ENCODE data around the gene SELE. TPM values are rescaled to one million over a fixed set of nuclear protein-coding genes. Genes with fewer than 3 reads are reported as not detected.
"Not testable (repeated sequence)": the region's sequence is repeated elsewhere in the genome, so short reads cannot be mapped to it uniquely, and the experiment has no call there.

Gene SELE
- total RNA-seq, 1 experiment from 2014 or later: not detected

DNA sequence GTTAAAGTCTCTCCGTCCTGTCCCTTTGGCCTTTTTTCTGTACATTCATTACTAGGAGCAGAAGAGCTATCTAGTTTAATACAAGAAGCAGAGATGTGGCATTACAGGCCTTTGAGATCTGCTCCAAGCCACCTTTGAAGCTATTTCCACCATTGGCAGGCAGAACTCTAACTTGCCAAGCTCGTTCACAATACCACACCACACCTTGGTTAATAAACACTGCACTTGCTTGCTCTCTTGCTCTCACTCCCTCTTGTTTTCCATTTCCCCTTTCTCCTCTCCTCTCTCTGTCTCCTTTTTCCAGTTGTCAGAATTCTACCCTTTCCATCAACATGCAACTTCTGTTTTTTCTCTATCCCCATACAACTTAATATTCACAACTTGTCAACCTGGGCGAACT, 7.0 kb downstream of the SELE start:
- DNase-seq (ENCODE audit: low spot score): no peak
- in situ Hi-C loops (cut with HindIII; ENCODE audit: low sequenced_read_pairs): no loop called here

DNA sequence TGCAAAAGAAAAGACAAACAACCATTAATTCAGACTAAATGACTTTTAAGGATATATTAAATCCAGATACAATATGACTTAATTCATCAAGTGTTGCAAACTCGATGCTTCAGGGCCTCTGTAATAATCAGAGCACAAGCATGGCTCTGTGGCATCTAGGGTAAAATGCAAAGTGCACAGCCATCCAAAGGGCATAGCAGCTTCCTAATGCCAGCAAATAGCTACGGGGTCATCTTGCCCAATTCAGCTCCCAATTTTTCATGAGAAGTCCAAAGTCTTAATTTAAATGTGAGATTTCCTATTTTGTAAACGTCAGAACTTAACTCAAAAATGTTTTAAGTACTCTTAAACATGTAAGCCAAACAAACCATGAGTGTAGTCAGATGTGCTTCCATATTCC, 7.9 kb downstream of the SELE start:
- in situ Hi-C loops (cut with HindIII; ENCODE audit: low sequenced_read_pairs): no loop called here

DNA sequence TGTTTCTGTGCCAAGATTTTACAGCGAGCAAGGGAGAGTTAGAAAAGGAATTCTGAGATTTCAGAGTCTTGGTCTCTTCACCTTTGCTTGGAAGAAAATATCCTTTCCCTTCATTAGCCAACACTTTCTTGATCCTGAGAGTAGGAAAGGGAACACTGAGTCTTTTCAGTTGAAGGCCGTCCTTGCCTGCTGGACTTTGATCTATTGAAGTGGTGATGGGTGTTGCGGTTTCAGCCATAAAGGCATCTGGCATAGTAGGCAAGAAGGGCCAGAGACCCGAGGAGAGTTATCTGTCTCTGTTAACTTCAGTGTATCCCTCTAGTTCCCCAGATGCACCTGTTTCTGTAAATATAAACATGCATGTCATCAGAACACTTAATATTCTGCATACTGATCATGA, 9.7 kb downstream of the SELE start:
- in situ Hi-C loops (cut with HindIII; ENCODE audit: low sequenced_read_pairs): no loop called here
- DNase-seq (ENCODE audit: low spot score): no peak

More for the DNA sequence above, 7.9 kb downstream of the SELE start:
- DNase-seq (ENCODE audit: low spot score): no peak

DNA sequence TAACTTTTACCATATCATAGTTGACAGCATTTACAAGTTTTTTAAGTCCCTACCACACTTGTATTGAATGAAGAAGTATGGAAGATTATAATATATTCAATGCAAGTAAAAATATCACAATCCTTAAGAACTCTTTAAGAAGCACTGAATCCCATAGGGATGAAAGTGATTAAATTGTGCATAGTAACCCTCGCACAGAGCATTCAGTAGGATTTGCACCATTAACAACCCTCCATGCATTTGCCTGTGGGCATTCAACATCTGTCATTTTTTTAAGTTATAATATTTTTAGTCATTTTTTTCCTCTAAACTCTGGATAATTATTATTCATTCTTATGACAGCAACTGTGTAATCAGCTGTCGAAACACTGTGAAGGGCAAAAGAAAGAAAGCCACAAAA, 10.1 kb downstream of the SELE start:
- in situ Hi-C loops (cut with HindIII; ENCODE audit: low sequenced_read_pairs): no loop called here

DNA sequence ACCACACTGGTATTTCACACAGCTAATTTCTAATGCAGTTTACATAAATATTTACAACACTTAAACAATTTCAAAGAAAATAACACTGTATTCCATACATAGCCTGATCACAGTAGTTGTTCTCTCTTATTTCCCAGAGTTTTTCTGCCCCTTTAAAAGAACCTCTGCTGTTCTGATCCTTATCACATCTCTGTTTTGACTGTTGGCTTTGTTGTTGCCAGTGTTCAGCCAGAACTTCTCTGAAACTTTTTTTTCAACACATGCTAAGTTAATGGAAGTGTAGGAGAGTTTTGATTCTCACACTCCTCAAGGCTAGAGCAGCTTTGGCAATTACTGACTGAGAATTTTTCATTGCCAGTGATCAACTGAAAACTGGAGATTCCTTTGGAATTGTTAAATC, 11.1 kb downstream of the SELE start:
- no peak for DNase-seq (ENCODE audit: low spot score)
- in situ Hi-C loops (cut with HindIII; ENCODE audit: low sequenced_read_pairs): no loop called here

More for the DNA sequence above, 10.1 kb downstream of the SELE start:
- DNase-seq (ENCODE audit: low spot score): no peak

DNA sequence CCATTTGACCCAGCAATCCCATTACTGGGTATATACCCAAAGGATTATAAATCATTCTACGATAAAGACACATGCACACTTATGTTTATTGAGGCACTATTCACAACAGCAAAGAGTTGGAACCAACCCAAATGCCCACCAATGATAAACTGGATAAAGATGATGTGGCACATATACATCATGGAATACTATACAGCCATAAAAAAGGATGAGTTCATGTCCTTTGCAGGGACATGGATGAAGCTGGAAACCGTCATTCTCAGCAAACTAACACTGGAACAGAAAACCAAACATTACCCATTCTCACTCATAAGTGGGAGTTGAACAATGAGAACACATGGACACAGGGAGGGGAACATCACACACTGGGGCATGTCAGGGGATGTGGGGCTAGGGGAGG, 18.8 kb downstream of the SELE start:
- DNase-seq (ENCODE audit: low spot score); in situ Hi-C loops (cut with HindIII; ENCODE audit: low sequenced_read_pairs): not testable (repeated sequence)

DNA sequence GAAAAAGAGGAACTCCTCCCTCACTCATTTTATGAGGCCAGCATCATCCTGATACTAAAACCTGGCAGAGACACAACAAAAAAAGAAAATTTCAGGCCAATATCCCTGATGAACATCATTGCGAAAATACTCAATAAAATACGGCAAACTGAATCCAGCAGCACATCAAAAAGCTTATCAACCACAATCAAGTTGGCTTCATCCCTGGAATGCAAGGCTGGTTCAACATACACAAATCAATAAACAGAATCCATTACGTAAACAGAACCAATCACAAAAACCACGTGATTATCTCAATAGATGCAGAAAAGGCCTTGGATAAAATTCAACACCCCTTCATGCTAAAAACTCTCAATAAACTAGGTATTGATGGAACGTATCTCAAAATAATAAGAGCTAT, 20.8 kb downstream of the SELE start:
- DNase-seq (ENCODE audit: low spot score); in situ Hi-C loops (cut with HindIII; ENCODE audit: low sequenced_read_pairs): not testable (repeated sequence)

DNA sequence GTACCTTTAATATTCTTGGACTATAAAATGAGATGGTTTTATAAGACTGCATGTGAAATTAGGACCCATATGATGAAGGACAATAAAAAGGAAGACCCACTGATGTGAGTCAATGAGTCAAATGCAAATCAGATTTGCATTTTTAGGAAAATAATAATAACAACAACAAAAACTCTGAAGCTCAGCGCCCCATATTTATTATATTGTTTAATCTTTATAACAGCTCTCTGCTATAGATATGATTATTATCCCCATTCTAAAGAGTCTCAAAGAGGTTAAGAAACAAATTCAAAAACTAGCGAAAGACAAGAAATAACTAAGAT, 21.6 kb downstream of the SELE start:
- no peak for DNase-seq (ENCODE audit: low spot score)
- in situ Hi-C loops (cut with HindIII; ENCODE audit: low sequenced_read_pairs): no loop called here

GRCh38 chr1:169711469-169712308, 22.2 kb downstream of the SELE start, which contains the start of gene SELL:
TSS of gene SELL (minus strand) at chr1:169711620. CDS start at chr1:169711498, 122 bp downstream.
- in situ Hi-C loops (cut with HindIII; ENCODE audit: low sequenced_read_pairs): no loop called here
- DNase-seq (ENCODE audit: low spot score): peak; percentile 38

GRCh38 chr1:169708647-169709046, 25.2 kb downstream of the SELE start:
- in situ Hi-C loops (cut with HindIII; ENCODE audit: low sequenced_read_pairs): no loop called here
- DNase-seq (ENCODE audit: low spot score): no peak

GRCh38 chr1:169707912-169708604, 25.8 kb downstream of the SELE start:
- in situ Hi-C loops (cut with HindIII; ENCODE audit: low sequenced_read_pairs): no loop called here
- DNase-seq (ENCODE audit: low spot score): no peak

- in situ Hi-C loops (cut with HindIII; ENCODE audit: low sequenced_read_pairs): no loop called here
Observed at GRCh38 chr1:169704797-169705196, 29.1 kb downstream of the SELE start.

DNA sequence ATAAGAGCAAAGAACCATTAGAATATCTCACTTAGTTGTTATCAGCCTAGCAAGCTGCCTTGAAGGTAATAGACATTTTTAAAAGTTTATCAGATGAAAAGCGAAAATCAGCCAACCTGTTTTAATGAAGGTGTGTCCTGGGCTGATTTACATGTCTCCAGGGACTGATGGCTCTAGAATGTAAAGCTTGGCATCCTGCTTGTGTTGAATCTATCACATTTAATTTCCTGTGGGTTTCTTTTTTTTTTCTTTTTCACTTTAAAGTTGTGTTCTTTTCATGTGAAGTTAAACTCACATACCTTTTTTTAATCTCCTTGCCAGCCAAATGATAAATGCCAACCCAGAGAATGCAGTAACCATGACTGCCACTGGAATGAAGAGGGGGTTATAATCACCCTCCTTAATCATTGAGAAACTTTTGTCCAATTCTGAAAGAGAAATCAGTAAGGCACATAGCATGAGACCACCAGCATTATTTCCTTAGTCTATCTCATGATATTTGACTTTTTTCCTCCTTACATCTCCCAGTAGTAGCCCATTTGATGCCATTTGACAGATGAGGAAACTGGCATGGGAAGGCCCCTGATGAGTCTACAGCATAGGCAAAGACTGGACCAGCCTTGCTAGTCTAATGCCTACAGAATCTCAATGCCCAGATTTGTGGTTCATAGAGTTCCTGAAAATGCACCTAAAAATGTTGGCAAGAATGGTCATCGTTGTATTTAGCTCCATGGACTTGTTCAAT, 32.4 kb downstream of the SELE start:
- in situ Hi-C loops (cut with HindIII; ENCODE audit: low sequenced_read_pairs): no loop called here
- no peak for DNase-seq (ENCODE audit: low spot score)

More at GRCh38 chr1:169704797-169705196, 29.1 kb downstream of the SELE start:
- no peak for DNase-seq (ENCODE audit: low spot score)

DNA sequence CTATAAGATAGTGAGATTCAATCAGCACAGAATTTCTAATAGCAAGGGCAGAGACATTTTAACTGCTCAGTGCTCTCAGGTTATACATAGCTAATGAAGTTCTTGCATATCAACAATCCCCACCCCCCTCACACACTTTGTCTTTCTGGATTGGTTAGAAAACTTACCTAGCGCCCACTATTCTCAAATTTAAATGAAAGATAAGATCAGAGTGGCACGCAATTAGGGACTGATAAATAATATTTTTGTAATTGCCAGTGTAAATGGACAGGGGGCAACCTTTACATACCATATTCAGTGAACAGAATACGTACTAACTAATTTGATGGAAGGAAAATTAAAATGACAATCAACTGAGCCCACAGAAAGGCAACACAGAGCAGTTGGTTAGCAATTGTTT, 34.2 kb downstream of the SELE start:
- DNase-seq (ENCODE audit: low spot score): no peak
- in situ Hi-C loops (cut with HindIII; ENCODE audit: low sequenced_read_pairs): no loop called here

- no peak for DNase-seq (ENCODE audit: low spot score)
- in situ Hi-C loops (cut with HindIII; ENCODE audit: low sequenced_read_pairs): no loop called here
Observed at GRCh38 chr1:169698976-169699375, 34.9 kb downstream of the SELE start.

GRCh38 chr1:169697755-169698154, 36.1 kb downstream of the SELE start:
- in situ Hi-C loops (cut with HindIII; ENCODE audit: low sequenced_read_pairs): no loop called here
- DNase-seq (ENCODE audit: low spot score): no peak

DNA sequence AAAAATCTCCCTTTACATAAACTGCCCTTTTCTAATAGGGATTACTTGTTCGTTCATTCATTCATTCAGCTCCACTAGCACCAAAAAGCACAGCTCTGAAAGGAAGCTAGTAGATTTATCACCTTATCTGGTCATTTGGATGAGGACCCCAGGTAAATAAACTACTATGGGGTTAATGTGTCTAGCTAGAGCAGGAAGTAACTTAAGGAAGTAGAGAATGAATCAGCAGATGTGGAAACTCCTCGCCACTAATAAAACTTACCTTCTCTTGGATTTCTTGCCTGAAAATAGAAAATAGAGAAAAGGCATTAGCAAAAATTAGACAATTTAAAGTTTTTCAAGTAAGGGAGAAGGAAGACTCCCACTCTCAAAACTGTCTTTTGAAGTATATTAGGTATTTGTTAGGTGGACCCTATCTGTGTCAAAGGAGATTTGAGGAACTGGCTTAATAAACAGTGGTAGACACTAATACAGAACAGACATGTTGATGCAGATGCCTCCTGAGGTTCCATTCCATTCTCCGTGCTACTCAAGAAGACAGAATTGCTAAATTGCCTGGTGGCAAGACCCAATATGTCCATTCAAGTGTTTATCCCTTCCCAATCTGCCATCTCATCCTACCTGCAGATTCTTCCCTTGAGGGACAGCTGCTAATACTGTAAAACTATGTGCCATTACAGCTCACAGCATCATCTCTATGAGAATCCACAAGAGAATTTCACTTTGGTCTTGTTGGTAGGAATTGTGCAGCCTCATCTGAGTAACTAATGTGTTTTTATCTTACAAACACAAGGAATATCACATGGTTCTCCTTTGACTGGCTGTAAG, 37.4 kb downstream of the SELE start:
- DNase-seq (ENCODE audit: low spot score): no peak
- in situ Hi-C loops (cut with HindIII; ENCODE audit: low sequenced_read_pairs): no loop called here

GRCh38 chr1:169694304-169695075, 39.4 kb downstream of the SELE start:
- in situ Hi-C loops (cut with HindIII; ENCODE audit: low sequenced_read_pairs): no loop called here
- DNase-seq (ENCODE audit: low spot score): peak; percentile 6

All from G401 (cell line).